ENCODE results near the gene C11orf91. TPM values are rescaled to one million over a fixed set of nuclear protein-coding genes. Genes with fewer than 3 reads are reported as not detected.
A peak's percentile ranks its signal among the peaks of the same experiment; 100 is the strongest.
"Not testable (repeated sequence)": the region's sequence is repeated elsewhere in the genome, so short reads cannot be mapped to it uniquely, and the experiment has no call there.

The C11orf91 gene
- total RNA-seq, 1 donor from 2014 or later, result not detected

DNA sequence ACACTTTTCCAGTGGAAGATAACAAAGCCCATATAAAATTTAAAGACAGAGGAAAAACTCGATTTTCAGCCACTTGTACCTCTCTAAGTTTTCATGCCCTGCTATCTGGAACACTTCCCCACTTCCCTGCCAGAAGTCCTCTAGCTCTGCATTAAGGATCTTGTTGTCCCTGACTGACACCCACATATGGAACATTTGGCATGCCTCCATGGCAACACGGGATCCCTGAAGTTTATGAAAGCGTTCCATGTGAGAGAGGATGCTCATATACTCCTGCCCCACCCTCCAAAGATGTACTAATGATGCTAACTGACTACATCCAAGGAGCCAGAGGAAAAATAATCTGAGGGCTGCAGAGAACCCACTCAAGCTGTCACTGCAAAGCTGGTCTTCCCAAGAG is 8.8 kb upstream of the C11orf91 start:
- Histone ChIP-seq H3K4me3 (no peak overlapping the region), H3K27ac (no peak overlapping the region), H3K4me1 (peaks cover 58% of the 10 kb centered on the region), H3K9me3 (no peaks in the 10 kb centered on the region), H3K36me3 (peaks cover 84% of the 10 kb centered on the region), H3K27me3 (ENCODE audit: low read depth) (no peaks in the 10 kb centered on the region)
- intact Hi-C loops (cut with DNase I), result no loop called here
- TF ChIP-seq CTCF (IDR thresholded peaks at IDR 0.05), result no peak
- ATAC-seq, result no peak
- DNase-seq, result no peak

GRCh38 chr11:33708985-33709384 is 8.4 kb upstream of the C11orf91 start:
- DNase-seq, result no peak
- Histone ChIP-seq H3K4me1 (peaks cover 62% of the 10 kb centered on the region), H3K36me3 (peaks cover 79% of the 10 kb centered on the region), H3K9me3 (no peaks in the 10 kb centered on the region), H3K27me3 (ENCODE audit: low read depth) (no peaks in the 10 kb centered on the region), H3K27ac (no peak overlapping the region), H3K4me3 (no peak overlapping the region)
- no peak for TF ChIP-seq CTCF (IDR thresholded peaks at IDR 0.05)
- no peak for ATAC-seq
- intact Hi-C loops (cut with DNase I), result no loop called here

DNA sequence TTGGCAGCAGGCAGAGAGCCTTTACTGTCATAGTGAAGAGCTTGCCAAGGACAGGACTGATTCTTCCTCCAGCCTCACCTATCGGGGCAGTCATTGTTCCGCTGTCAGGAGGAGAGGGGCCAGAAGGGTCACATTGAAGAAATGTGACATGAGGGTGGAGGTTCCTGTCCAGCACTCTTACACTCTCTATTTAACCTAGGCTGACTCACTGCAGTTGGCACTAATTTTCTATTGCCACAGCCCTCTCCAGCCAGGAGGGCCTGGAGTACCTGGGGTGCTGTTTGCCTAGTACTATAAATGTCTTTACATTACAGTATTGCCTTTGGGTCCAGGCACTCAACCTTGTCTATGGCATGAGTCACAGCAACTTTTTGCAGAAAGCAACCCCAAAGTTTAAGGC is 7.2 kb upstream of the C11orf91 start:
- peak; percentile 81 to 92 for ATAC-seq
- DNase-seq; H3K9me3 ChIP-seq; intact Hi-C loops (cut with DNase I); H3K4me3 ChIP-seq; H3K27me3 ChIP-seq (ENCODE audit: low read depth): not testable (repeated sequence)
- H3K4me1 ChIP-seq, result peaks cover 73% of the 10 kb centered on the region
- peak overlapping the region; percentile 49 for H3K27ac ChIP-seq
- peaks cover 68% of the 10 kb centered on the region for H3K36me3 ChIP-seq

DNA sequence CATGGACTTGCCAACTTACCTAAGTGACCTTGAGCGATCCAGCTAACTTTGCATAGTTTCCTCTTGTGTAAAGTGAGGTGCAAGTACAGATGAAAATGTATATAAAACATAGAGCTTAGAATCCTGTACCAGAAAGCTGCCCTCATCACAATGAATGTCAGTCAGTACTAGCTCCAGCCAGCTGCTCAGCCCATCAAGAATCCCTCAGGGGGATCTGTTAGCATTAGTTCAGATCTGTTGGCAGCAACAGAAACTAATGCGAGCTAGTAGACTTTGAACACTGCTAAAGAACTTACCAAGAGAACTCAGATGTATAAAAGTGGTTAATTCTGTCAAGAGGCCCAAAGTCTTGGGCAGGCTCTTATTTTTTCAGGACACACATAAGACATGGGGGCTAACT is 6.3 kb upstream of the C11orf91 start:
- no peak for ATAC-seq
- H3K9me3 ChIP-seq, result no peaks in the 10 kb centered on the region
- intact Hi-C loops (cut with DNase I), result no loop called here
- no peak for TF ChIP-seq CTCF (IDR thresholded peaks at IDR 0.05)
- no peaks in the 10 kb centered on the region for H3K27me3 ChIP-seq (ENCODE audit: low read depth)
- peaks cover 77% of the 10 kb centered on the region for H3K4me1 ChIP-seq
- H3K27ac ChIP-seq, result peak overlapping the region; percentile 49
- no peak overlapping the region for H3K4me3 ChIP-seq
- H3K36me3 ChIP-seq, result peaks cover 59% of the 10 kb centered on the region
- no peak for DNase-seq

GRCh38 chr11:33706546-33706945 is 5.9 kb upstream of the C11orf91 start:
- H3K27me3 ChIP-seq (ENCODE audit: low read depth), result no peaks in the 10 kb centered on the region
- no peak for ATAC-seq
- H3K36me3 ChIP-seq, result peaks cover 55% of the 10 kb centered on the region
- DNase-seq, result no peak
- no peak overlapping the region for H3K4me3 ChIP-seq
- TF ChIP-seq CTCF (IDR thresholded peaks at IDR 0.05), result no peak
- H3K4me1 ChIP-seq, result peaks cover 81% of the 10 kb centered on the region
- peak overlapping the region; percentile 49 for H3K27ac ChIP-seq
- H3K9me3 ChIP-seq, result no peaks in the 10 kb centered on the region
- intact Hi-C loops (cut with DNase I), result no loop called here

DNA sequence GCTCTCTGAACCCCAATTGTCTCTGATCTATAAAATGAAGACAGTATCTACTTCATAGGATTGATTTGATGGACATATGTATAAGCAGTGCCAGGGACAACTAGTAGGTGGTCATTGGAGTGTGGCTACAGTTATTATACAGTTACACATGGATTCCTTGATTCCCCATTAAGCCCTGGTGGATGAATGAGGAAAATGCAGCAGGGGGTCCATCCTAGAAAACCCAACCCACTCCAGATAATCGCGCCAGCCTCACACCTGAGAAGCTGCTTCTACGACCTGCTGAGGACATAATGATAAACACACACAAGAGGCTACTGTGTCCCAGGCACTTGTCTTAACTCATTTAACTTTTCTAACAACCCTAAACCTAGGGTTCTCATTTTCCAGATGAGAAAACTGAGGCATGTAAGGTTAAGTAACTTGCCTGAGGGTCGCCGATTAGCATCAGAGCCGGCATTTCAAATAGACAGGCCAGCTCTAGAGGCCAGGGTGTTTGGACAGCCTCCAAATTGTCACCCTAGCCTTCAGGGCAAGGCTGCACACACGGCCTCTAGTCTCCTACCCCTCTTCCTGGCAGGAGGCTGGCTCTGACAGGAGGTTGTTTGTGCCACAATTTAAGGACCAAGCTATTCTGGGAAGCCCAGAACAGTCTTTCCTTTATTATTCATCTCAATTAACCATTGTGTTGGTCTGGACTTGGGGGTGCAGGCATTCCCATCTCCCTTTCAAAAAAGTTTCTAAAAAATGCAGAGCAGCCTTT is 3.8 kb upstream of the C11orf91 start:
- Histone ChIP-seq H3K36me3 (peaks cover 34% of the 10 kb centered on the region), H3K9me3 (no peaks in the 10 kb centered on the region), H3K27me3 (ENCODE audit: low read depth) (no peaks in the 10 kb centered on the region), H3K4me3 (no peak overlapping the region), H3K4me1 (peaks cover 92% of the 10 kb centered on the region), H3K27ac (peak overlapping the region; percentile 26)
- no peak for TF ChIP-seq CTCF (IDR thresholded peaks at IDR 0.05)
- no peak for DNase-seq
- intact Hi-C loops (cut with DNase I), result no loop called here
- no peak for ATAC-seq
